ENCODE results near the gene CPNE6. TPM values are rescaled to one million over a fixed set of nuclear protein-coding genes. Genes with fewer than 3 reads are reported as not detected.

The CPNE6 gene
- total and polyA plus RNA-seq, 2 of the 13 experiments (the other 11 are each of a cell fraction or from before 2014, with no cell fraction given): not detected

- TF ChIP-seq ZHX2 (IDR thresholded peaks at IDR 0.05; ENCODE audit: low read depth): peak; percentile 88
- TF ChIP-seq ZHX2 (CRISPR knock-in tag; IDR thresholded peaks at IDR 0.05; ENCODE audit: borderline replicate concordance): no peak; the same call in 1 of the 2 replicates
- TF ChIP-seq U2AF2 (IDR thresholded peaks at IDR 0.05; ENCODE audit: low read depth, low read length): no peak; the same call in 1 of the 2 replicates
- peak; percentile 86 for TF ChIP-seq PHF8 (CRISPR knock-in tag; IDR thresholded peaks at IDR 0.05)
- TF ChIP-seq RBFOX2 (IDR thresholded peaks at IDR 0.05; ENCODE audit: low read depth, low read length): peak; percentile 88
- TF ChIP-seq, protein P1, sequence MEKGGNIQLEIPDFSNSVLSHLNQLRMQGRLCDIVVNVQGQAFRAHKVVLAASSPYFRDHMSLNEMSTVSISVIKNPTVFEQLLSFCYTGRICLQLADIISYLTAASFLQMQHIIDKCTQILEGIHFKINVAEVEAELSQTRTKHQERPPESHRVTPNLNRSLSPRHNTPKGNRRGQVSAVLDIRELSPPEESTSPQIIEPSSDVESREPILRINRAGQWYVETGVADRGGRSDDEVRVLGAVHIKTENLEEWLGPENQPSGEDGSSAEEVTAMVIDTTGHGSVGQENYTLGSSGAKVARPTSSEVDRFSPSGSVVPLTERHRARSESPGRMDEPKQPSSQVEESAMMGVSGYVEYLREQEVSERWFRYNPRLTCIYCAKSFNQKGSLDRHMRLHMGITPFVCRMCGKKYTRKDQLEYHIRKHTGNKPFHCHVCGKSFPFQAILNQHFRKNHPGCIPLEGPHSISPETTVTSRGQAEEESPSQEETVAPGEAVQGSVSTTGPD (CRISPR knock-in tag; IDR thresholded peaks at IDR 0.05): peak; percentile 72; the same call in 1 of the 2 replicates
- peak; percentile 87; the same call in 1 of the 2 replicates for TF ChIP-seq XBP1 (CRISPR knock-in tag; IDR thresholded peaks at IDR 0.05)
- TF ChIP-seq ZFP62 (CRISPR knock-in tag; IDR thresholded peaks at IDR 0.05): 0 out of 2 replicates have a peak, but pooled peaks have one; percentile 68
- TF ChIP-seq TIGD3 (CRISPR knock-in tag; IDR thresholded peaks at IDR 0.05; ENCODE audit: borderline replicate concordance): peak; percentile 93; the same call in 1 of the 2 replicates
- TF ChIP-seq ETS1 (CRISPR knock-in tag; IDR thresholded peaks at IDR 0.05): peak; percentile 97
- peak; percentile 11; the same call in 1 of the 2 replicates for TF ChIP-seq RFX3 (CRISPR knock-in tag; IDR thresholded peaks at IDR 0.05)
These were observed 42.6 kb downstream of the CPNE6 start (continued) for GRCh38 chr14:24113801-24114531.

Measured in HepG2 (cell line).